HUES48 (cell line): ENCODE results near the gene TIAM1.

Experiments
- H3K27ac ChIP-seq: one replicate; pipeline ENCODE4 v1.7.0; 2013; ENCODE audit warnings: low read depth, low read length, inconsistent platforms
- H3K27me3 ChIP-seq: 2 replicates; pipeline ENCODE4 v1.6.1; 2013; ENCODE audit warnings: mild to moderate bottlenecking, low read length; ENCODE audit not compliant: control insufficient read depth, insufficient read depth
- H3K36me3 ChIP-seq: 2 replicates; pipeline ENCODE4 v1.6.1; 2013; ENCODE audit warnings: low read length; ENCODE audit not compliant: control insufficient read depth, insufficient read depth
- H3K4me1 ChIP-seq: 2 replicates; pipeline ENCODE4 v1.6.1; 2013; ENCODE audit warnings: mild to moderate bottlenecking, low read length; ENCODE audit not compliant: control insufficient read depth, insufficient read depth
- H3K4me3 ChIP-seq: 2 replicates; pipeline ENCODE4 v1.5.1; 2013; ENCODE audit warnings: mild to moderate bottlenecking, low read depth, low read length
- H3K9ac ChIP-seq: 2 replicates; pipeline ENCODE4 v1.6.1; 2013; ENCODE audit warnings: mild to moderate bottlenecking, low read depth, low read length, moderate library complexity
- H3K9me3 ChIP-seq: 2 replicates; pipeline ENCODE4 v1.6.1; 2013; ENCODE audit warnings: low read length; ENCODE audit not compliant: control insufficient read depth, insufficient read depth

Gene TIAM1

GRCh38 chr21:31370281-31370892 lies 26.3 kb upstream of the TIAM1 start:
- Histone ChIP-seq H3K27ac (no peak overlapping the region), H3K4me1 (no peaks in the 10 kb centered on the region), H3K36me3 (no peaks in the 10 kb centered on the region), H3K27me3 (no peaks in the 10 kb centered on the region), H3K9me3 (no peaks in the 10 kb centered on the region), H3K9ac (no peak overlapping the region), H3K4me3 (no peak overlapping the region)

GRCh38 chr21:31368361-31368760 lies 24.3 kb upstream of the TIAM1 start:
- no peaks in the 10 kb centered on the region for H3K27me3 ChIP-seq
- no peak overlapping the region for H3K9ac ChIP-seq

GRCh38 chr21:31367801-31368200 lies 23.7 kb upstream of the TIAM1 start:
- H3K27me3 ChIP-seq, result no peaks in the 10 kb centered on the region
- no peak overlapping the region for H3K27ac ChIP-seq
- H3K36me3 ChIP-seq, result no peaks in the 10 kb centered on the region
- H3K4me3 ChIP-seq, result no peak overlapping the region
- no peaks in the 10 kb centered on the region for H3K9me3 ChIP-seq
- H3K9ac ChIP-seq, result no peak overlapping the region
- 0 out of 2 replicates have a peak, but pooled peaks cover 2% of the 10 kb centered on the region for H3K4me1 ChIP-seq

More at GRCh38 chr21:31368361-31368760, 24.3 kb upstream of the TIAM1 start:
- Histone ChIP-seq H3K4me3 (no peak overlapping the region), H3K9me3 (no peaks in the 10 kb centered on the region), H3K27ac (no peak overlapping the region), H3K36me3 (no peaks in the 10 kb centered on the region), H3K4me1 (0 out of 2 replicates have a peak, but pooled peaks cover 2% of the 10 kb centered on the region)

- no peaks in the 10 kb centered on the region for H3K36me3 ChIP-seq
- H3K27ac ChIP-seq, result peak overlapping the region; percentile 16
- no peak overlapping the region for H3K4me3 ChIP-seq
- H3K9ac ChIP-seq, result no peak overlapping the region
- no peaks in the 10 kb centered on the region for H3K9me3 ChIP-seq
- H3K27me3 ChIP-seq, result no peaks in the 10 kb centered on the region
- 0 out of 2 replicates have a peak, but pooled peaks cover 2% of the 10 kb centered on the region for H3K4me1 ChIP-seq
Observed at GRCh38 chr21:31366825-31367224, 22.8 kb upstream of the TIAM1 start.

- Histone ChIP-seq H3K27me3 (no peaks in the 10 kb centered on the region), H3K9me3 (no peaks in the 10 kb centered on the region), H3K4me3 (no peak overlapping the region), H3K36me3 (no peaks in the 10 kb centered on the region), H3K4me1 (0 out of 2 replicates have a peak, but pooled peaks cover 2% of the 10 kb centered on the region), H3K27ac (no peak overlapping the region), H3K9ac (no peak overlapping the region)
Observed at GRCh38 chr21:31364253-31364945, 20.3 kb upstream of the TIAM1 start.

GRCh38 chr21:31363720-31364119 lies 19.7 kb upstream of the TIAM1 start:
- Histone ChIP-seq H3K27ac (no peak overlapping the region), H3K4me1 (0 out of 2 replicates have a peak, but pooled peaks cover 2% of the 10 kb centered on the region), H3K9ac (no peak overlapping the region), H3K4me3 (no peak overlapping the region), H3K27me3 (no peaks in the 10 kb centered on the region), H3K9me3 (no peaks in the 10 kb centered on the region), H3K36me3 (no peaks in the 10 kb centered on the region)

GRCh38 chr21:31360717-31361116 lies 16.7 kb upstream of the TIAM1 start:
- Histone ChIP-seq H3K4me3 (no peak overlapping the region), H3K36me3 (no peaks in the 10 kb centered on the region), H3K9ac (no peak overlapping the region), H3K4me1 (0 out of 2 replicates have a peak, but pooled peaks cover 2% of the 10 kb centered on the region), H3K27ac (no peak overlapping the region), H3K9me3 (no peaks in the 10 kb centered on the region), H3K27me3 (no peaks in the 10 kb centered on the region)

GRCh38 chr21:31358158-31358557 lies 14.1 kb upstream of the TIAM1 start:
- H3K4me1 ChIP-seq, result no peaks in the 10 kb centered on the region
- H3K4me3 ChIP-seq, result no peak overlapping the region
- no peaks in the 10 kb centered on the region for H3K9me3 ChIP-seq
- no peaks in the 10 kb centered on the region for H3K27me3 ChIP-seq
- H3K36me3 ChIP-seq, result no peaks in the 10 kb centered on the region
- no peak overlapping the region for H3K9ac ChIP-seq
- no peak overlapping the region for H3K27ac ChIP-seq

- Histone ChIP-seq H3K9me3 (no peaks in the 10 kb centered on the region), H3K9ac (no peak overlapping the region), H3K27ac (no peak overlapping the region), H3K4me3 (no peak overlapping the region), H3K27me3 (no peaks in the 10 kb centered on the region), H3K36me3 (no peaks in the 10 kb centered on the region), H3K4me1 (no peaks in the 10 kb centered on the region)
Observed at GRCh38 chr21:31356440-31356839, 12.4 kb upstream of the TIAM1 start.

- H3K36me3 ChIP-seq, result no peaks in the 10 kb centered on the region
- H3K9me3 ChIP-seq, result no peaks in the 10 kb centered on the region
- H3K27me3 ChIP-seq, result no peaks in the 10 kb centered on the region
- H3K4me1 ChIP-seq, result no peaks in the 10 kb centered on the region
- no peak overlapping the region for H3K9ac ChIP-seq
- no peak overlapping the region for H3K4me3 ChIP-seq
- no peak overlapping the region for H3K27ac ChIP-seq
Observed at GRCh38 chr21:31354604-31355443, 10.8 kb upstream of the TIAM1 start.

GRCh38 chr21:31354122-31354521 lies 10.1 kb upstream of the TIAM1 start:
- H3K9me3 ChIP-seq, result no peaks in the 10 kb centered on the region
- no peak overlapping the region for H3K27ac ChIP-seq
- no peak overlapping the region for H3K9ac ChIP-seq
- H3K4me3 ChIP-seq, result no peak overlapping the region
- H3K27me3 ChIP-seq, result no peaks in the 10 kb centered on the region
- H3K36me3 ChIP-seq, result no peaks in the 10 kb centered on the region
- no peaks in the 10 kb centered on the region for H3K4me1 ChIP-seq
